T follicular helper cell (primary cell): ENCODE measurements around the gene ILKAP.

Experiments used
- DNase-seq: peaks from one replicate; pipeline ENCODE4 v3.0.0-alpha.2; 2020; ENCODE audit warnings: low read depth

The ILKAP gene

DNA sequence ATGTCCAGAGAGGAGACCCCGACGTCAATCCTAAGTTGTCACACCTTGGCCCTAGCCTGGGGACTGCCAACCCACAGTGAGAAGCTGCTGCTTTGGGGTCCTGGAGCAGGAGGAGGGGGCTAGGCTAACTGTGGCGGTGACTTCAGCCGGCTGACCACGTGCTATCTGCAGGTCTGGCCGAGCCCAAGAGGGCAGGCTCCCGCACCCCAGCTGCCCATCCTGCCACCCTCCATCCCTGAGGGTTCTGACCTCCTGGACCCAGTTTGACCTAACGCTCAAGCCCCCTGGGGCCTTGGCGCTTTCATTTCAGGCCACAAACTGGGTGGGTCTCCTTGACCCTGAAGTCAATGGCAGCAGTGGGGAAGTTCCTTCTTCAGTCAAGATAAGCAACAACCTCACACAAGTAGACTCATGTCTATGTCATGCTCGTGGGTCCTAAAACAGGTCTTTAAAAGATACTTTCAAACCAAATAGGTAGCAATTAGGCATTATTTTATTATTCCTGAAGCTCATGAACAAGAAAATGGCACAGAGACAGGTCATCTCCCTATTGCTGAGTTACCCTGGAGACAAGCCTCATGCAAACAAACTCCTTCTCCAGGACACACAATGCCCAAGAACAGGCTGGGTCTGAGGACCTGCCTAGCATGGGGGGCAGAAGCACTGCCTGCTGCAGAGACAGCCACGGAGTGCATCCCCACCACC is 34.1 kb upstream of the ILKAP start:
- no peak for DNase-seq

DNA sequence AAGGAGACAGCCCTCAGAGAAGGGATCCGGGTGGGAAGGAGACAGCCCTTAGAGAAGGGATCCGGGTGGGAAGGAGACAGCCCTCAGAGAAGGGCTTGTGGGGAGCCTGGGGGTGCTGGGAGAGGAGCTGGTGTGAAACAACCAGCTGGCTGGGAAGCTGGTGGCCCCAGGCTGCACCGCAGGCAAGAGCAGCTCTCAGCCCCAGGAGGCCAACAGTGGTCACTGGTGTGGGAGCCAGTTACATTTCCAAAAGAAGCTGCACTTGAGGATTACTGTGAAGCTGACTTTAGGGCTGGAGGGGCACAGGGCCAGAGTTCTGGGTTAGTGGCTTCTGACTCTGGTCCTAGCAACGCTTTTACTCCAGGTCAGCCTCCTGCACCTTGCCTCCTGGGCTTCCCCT is 33.1 kb upstream of the ILKAP start:
- no peak for DNase-seq

DNA sequence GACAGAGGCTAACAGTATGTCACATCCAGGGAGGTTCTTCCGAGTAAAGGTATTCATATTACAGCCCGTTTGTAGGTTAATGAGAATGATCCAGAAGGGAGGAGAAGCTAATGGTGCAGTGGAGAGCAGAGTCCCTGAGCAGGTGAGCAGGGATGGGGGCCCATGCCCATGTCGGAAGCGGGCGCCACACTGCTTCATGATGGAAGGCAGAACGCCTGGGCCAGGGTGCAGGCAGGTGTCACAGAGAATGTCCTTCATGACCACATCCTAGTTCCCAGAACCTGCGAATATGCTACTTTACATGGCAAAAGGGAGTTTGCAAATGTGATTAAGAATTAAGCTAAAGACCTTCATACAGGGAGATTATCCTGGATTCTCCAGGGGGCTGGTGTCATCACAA is 32.4 kb upstream of the ILKAP start:
- DNase-seq = no peak

DNA sequence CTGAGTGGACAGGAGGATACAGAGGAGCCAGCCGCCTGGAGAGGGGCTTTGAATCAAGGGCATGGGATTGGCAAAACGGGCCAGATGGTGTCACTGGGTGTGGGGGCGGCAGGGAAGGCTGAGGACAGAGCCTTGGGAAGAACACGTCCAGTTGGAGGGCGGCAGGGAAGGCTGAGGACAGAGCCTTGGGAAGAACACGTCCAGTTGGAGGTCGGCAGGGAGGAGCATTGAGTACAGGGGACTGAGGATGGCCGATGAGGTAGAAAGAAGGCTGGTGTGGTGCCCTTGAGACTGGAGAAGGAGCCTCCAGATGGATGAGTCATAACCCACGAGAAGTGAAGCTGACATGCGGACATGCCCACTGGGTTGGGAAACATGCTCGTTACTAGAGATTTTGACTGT is 31.8 kb upstream of the ILKAP start:
- no peak for DNase-seq

DNA sequence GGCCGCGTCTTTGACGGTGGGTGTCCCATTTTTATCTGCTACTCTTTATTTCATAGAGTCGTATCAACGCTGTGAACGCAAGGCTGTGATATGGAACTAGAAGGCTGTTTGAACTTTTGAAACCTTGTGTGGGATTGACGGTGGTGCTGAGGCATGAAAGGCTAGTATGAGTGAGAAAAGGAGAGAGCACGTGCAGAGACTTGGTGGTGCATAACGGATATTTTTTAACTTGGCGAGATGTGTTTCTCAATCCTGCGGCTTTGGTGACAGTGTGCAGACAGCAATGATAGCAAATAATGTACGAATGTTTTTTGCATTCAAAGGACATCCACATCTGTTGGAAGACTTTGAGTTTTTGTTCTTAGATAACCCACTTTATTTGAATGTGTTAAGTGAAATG is 30.1 kb upstream of the ILKAP start:
- no peak for DNase-seq

DNA sequence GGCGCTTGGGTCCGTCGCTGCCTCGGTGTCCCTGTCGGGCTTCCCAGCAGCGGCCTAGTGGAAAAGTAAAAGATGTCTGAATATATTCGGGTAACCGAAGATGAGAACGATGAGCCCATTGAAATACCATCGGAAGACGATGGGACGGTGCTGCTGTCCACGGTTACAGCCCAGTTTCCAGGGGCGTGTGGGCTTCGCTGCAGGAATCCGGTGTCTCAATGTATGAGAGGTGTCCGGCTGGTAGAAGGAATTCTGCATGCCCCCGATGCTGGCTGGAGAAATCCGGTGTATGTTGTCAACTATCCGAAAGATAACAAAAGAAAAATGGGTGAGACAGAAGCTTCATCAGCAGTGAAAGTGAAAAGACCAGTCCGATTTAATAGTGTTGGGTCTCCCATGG is 28.3 kb upstream of the ILKAP start:
- no peak for DNase-seq

DNA sequence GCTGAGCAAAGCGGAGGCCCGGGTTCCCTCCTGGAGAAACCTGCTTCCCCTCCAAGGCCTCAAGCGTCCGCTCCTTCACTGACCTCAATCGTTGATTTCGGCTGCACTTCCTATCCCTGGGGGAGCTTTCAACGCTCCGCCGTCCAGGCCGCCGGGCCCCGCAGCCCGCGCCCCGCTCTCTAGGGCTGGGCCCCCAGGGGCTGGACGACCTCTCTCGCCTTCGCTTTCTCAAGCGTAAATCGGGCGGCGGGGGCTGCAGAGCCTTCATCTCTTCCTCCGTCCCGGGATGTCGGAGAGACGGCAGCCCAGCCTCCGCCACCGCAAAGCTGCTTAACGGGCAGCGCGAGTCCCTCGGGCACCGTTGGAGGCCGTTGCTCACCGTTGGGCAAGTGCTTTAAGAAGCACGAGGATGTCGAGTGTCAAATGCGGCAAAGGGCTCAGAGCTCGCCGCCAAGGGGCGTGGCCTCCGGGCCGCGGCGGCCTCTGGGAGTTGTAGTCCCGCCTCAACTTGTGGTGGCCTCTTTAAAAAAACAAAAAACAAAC is 27.8 kb upstream of the ILKAP start:
- DNase-seq = peak; percentile 69

DNA sequence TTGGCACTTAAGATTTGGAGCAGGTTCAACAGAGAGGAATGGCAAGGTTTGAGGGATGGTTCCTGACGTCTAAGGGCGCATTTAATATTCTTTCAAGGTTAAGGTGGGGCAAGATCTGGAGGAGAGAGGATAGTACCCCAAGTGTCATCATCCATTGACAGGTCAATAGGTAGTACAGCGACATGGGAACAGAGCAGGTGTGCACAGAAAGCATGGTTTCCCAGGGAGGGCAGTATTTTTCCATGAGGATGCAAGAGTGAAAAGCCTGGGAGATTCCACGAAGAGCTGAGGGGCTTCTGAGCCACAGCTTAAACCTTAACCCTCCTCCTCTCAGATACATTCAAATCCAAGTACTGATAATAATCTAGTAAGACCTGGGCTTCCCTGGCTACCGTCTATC is 27.2 kb upstream of the ILKAP start:
- DNase-seq = no peak

DNA sequence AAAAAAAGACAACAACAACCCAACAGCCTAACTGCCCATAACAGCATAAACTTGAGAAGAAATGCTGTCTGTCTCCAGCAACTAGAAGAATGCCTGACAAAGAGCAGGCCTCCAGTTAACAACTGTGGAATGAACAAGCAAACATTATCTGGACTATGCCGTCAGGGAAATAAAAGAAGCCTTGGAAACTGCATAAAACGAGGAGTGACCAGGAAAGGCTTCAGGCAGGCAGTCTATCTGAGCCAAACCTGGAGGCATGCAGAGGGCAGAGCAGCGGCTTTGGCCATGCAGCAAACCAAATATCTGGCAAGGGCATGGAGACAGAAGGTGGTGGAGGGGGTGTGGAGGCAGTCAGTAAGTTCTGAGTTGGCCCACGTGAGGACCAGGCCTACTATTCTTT is 25.2 kb upstream of the ILKAP start:
- DNase-seq = no peak

DNA sequence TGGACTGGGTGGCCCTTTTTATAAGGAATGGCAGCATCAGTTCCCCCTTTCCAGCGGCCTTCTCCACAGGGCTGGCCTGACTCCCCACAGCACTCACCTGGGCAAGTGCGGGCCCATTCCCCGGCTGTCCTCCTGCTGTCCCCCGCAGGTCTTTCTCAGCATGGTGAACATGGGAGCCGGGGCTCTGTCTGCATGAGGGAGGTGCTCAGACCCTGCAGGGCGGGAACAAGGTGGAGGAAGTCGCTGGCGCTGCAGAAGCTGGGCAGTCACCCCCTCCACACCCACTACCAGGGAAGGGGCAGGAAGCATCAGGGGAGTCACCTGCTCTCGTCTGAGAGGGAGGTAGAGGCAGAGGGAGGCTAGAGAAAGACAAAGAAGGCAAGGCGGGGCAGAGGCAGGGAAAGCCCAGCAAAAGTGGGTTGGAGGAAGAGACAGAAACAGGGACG is 24.1 kb upstream of the ILKAP start:
- no peak for DNase-seq

DNA sequence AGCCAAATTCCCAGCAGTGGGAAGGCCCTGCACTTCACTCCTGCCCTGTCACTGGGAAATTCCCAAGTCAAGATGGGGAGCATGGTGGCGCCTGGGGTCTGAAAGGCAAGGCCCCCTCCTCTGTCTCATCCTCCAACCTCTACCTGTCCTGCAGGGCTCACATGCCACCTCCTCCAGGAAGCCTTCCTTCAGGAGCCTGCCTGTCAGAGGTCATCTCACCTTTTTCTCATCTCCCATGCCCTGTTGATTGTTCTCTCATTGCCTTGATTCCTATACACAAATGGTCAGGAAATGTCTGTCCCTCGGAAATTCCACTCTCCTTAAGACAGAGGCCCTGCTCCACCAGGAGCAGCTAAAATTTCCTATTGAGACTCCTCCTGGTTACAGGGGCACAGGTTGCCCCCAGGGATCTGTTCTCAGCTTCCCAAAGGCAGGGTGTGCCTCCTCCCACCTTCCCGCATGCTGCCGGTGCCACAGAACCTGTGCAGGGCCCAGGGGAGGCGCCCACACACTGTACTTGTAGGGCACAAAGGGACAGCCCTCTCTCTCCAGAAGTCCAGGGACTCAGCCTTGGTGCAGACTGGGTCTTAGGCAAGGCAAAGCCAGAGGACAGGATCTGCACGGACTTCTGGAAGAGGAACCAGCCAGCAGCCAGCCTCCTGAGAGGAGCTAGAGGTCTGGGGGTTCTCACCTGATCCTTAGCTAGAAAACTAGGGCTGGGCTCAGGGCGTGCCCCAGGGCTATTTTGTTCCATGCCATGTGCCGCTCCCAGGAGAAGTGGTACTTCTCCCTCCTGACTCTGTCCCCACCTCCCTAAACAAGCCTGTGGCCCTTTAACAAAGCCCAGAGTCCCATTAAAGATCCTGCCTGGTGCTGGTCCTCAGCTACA is 23.4 kb upstream of the ILKAP start:
- DNase-seq = no peak

DNA sequence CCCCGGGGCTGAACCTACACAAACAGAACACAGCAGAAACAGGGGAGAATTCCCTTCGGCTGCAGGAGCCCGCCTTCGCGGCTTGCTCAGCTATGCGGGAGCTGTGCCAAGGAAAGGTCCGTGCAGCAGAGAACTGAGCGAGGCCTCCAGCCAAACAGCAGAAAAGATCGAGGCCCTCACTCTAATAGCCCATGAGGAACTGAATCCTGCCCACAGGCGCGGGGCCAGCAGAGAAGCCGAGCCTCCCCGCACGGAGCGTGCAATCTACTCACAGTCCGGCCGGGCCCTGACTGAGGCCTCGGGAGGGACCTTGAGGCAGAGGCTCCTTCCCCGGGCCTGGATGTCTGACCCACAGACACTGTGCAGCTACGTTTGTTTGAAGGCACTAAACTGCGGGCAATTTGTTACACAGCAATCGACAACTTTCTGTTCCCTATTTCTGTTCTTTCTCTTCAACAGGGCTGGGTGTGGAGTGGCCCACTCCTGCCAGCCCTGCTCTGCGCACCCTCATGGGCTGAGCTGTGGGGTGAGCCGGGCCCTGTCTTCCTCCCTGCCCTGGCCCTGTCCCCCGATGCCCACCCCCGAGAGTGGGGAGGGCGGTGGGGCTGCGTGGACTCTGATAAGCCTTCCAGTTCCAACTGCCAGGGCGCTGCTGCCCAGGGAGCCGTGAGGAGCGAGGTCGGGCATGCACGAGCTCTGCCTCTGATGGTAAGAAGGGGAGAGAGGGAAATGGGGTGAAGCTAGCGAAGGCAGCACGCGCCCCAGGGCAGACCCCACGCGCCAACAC is 22.6 kb upstream of the ILKAP start:
- DNase-seq = no peak

DNA sequence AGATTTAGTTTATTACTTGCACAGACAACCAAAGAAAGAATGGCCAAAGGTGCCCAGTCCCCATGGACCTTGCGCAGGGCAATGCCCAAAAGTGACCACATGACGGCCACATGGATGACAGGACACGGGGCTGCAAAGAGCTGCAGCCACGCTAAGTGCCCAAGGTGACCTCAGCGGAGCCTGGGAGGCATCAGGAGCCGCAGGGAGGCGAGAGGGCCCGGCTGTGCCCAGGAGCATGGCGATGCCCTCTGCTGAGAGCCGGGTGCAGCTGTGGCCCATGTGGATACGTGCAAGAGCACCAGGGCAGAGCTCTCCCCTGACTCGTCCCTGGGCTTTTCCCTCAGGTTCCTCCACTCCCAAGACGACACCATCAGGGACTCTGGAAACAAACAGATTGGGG is 21.6 kb upstream of the ILKAP start:
- no peak for DNase-seq

DNA sequence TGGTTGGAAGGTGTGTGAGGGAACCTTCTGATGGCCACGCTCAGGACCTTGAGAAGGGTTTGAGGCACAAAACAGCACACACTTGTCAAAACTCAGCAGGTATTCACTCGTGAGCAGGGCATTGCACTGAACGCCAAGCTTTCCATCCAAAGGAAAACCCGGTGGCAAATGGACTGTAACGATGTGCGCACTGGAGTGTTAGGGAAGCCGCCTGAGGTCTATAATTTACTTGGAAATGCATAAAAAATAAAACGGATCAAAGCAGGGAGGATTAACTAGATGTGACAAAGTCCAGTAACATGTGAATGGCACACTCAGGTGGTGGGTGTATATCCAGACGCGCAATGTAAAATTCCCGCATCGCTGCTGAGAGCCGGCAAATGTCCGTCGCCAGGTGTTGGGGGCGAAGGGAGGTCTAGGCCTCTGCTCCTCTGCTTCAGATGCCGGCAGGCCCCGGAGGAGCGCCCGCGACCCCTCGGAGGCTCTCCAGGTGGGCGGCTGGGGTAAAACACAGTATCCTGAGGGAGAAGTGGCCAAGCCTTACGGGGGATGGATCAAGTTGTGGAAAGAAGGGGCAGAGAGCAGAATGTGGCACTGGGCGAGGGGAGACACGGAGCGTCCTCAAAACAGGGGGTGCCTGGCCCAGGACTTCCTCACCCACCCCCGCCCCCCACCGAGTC is 21.0 kb upstream of the ILKAP start:
- DNase-seq = no peak

DNA sequence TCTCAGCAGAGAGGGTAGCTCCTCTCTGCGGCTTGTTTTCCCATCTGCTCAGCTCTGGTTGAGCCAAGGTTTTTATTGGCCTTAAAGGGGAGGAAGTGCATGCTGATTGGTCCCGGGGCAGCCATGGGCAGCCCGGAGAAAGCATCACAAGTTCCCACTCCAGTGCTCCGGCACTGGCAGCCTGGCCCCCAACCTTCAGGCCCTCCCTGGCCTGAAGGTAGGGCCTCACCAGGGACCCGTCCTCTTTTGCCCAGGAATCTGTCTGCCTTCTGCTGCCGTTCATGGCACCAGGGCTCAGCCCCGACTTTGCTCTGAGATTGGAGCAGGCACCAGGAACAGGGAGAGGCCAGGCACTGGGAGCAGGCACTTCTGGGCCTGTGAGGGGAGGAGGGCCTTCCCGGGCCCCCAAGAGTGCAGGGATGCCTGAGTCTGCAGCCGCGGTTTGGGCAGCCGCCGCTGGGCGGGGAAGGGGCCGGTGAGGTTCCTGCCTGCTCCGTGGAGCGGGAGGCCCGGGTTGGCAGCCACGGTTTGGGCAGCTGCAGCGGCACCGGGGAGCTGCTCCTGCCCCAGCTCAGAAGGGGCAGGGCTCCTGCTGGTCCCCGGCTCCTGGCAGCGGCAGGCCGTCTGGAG is 17.5 kb upstream of the ILKAP start:
- DNase-seq = no peak

DNA sequence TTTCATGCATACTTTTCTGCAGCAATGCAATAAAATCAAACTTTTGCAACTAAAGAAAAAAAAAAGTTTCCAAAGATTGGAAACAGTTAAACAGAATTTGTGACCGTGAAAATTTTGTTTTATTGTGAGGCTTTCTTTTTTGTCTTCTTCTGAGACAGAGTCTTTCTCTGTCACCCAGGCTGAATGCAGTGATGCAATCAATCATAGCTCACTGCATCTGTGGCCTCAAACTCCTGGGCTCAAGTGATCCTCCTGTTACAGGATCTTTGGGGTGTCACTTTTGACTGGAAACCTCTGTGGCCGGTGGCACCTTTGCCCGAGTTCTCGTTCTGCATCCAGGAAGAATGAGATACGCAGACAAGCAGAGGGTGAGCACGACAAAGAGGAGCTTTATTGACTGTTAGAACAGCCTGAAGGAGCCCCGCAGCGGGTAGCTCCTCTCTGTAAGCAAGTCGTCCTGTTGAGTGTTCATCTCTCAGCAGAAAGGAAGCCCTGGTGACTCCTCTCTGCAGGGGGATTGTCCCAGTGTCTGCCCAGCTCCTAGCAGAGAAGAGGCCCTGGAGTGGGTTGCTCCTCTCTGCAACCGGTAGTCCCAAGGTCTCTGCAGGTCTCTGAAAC is 16.9 kb upstream of the ILKAP start:
- DNase-seq = no peak

DNA sequence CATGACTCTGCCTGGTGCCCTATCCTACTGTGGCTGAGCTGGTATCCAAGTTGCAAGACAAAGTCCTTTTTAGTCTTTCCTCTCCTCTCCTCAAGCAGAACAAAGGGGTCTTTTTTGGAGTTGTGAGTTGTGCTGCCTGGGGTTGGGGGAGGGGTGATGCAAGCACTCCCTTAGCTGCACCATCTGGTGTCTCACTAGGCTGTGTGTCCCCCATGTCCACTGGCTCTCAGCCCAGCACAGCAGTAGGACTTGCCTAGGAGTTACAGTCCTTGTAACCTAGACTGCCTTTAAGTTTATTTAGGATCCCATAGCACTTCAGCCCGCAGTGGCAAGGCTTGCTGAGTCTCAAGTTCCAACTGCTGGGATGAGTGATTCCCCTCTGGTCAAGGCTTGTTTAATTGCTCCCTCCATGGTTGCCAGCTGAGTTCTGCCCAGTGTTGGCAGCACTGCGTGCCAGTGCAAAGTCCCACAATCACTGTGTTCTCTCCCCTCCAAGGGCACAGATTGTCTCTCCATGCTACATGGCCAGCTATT is 13.2 kb upstream of the ILKAP start:
- DNase-seq = no peak

DNA sequence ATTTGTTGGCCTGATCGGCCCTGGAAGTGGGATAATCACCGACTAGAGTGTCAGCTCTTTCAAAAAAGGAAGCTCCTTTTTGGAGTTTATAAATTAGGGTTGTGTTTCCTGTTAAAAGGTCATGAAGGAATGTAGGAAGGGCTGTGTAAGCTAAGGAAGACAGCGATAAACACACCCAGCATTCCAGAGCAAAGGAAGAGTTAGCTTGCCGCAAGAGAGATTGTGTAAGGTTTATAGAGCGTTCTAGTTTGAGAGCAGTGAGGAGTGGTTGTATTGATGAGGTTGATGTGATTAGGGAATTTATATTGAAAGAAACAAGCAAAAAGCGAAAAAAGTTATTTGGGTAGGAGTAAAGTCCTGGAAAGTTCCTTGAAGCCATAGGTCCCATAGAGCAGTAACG is 3.5 kb upstream of the ILKAP start:
- no peak for DNase-seq

DNA sequence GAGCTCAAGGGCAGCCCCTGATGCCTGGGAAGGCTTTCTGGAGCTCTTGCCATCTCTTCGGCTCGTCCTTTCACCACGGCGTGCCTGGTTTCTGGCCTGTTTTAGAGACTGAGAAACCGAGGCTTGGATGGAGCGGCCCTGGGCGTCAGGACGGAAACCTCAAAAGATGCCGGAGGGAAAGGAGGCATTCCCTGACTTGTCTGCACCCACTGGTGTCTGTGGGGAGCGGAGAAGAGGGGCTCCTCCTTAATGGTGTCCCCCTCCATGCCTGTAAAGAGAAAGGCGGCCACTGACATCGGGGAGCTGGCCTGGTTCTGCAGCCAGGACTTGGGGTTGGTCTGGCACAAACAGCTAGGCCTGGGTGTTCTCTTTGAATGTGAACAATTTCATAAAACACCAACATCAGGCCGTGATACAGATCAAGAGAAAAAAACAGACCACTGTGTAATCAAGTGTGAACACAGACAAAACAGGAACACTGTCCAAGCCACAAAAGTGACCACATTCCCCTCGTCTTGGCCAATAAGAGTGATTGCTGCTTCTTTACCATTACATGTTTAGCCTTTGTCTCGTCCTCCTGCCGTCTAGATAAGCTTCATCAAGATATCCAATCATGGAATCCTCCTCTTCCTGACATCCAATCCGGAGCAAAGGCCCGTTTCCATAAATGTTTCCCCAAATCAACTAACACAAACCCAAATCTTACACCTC is 633 bp upstream of the ILKAP start:
- DNase-seq = no peak
